ENCODE measurements around the gene LINGO4. TPM values are rescaled to one million over a fixed set of nuclear protein-coding genes. Genes with fewer than 3 reads are reported as not detected.

LINGO4 gene
- total and polyA plus RNA-seq, 10 of the 15 experiments (the other 5 are each of a cell fraction or from before 2014, with no cell fraction given) = not detected

- peaks cover 12% of the 10 kb centered on the region for H3K79me2 ChIP-seq (ENCODE audit: control insufficient read depth, insufficient read depth, low read length)
- H3K4me1 ChIP-seq (ENCODE audit: control insufficient read depth, insufficient read depth, low read length) = no peaks in the 10 kb centered on the region
- in situ Hi-C loops (cut with MboI) = no loop called here
- SMC1A ChIA-PET (ENCODE audit: uncharacterized antibody, unreplicated experiment) = interaction anchor here (0.7 to 1.7 kb wide), 6 partner anchors 13 to 81 kb away, joined by 3 to 4 read pairs (median 3); no protein-coding TSS in a partner anchor
- CTCF ChIA-PET = interaction anchor here (0.6 to 2.1 kb wide), 10 partner anchors 9 to 239 kb away, joined by 3 to 10 read pairs (median 4); partner anchors contain the start of gene TDRKH
- FAIRE-seq (peak; percentile 44), DNase-seq (ENCODE audit: low read depth, low spot score) (peak; percentile 45), ATAC-seq (peak; percentile 100)
- no peaks in the 10 kb centered on the region for H4K20me1 ChIP-seq (ENCODE audit: control insufficient read depth, insufficient read depth)
- H3K27me3 ChIP-seq (replicated peaks in 1 of 2; ENCODE audit: control insufficient read depth in 2 of 2, insufficient read depth in 2 of 2, low read length in 1 of 2) = no peaks in the 10 kb centered on the region
- no TSS peak for BruUV-seq (replicated peaks)
- peak within 1 kb of the TSS; percentile 99 for H2AFZ ChIP-seq (ENCODE audit: control insufficient read depth, low read depth, low read length)
- H3K4me2 ChIP-seq (ENCODE audit: control insufficient read depth, insufficient read depth) = peak within 1 kb of the TSS; percentile 95
- peak within 1 kb of the TSS; percentile 84 for H3K27ac ChIP-seq (ENCODE audit: control insufficient read depth, insufficient read depth)
- H3K4me3 ChIP-seq = peak within 1 kb of the TSS; percentile 82
- intact Hi-C loops (cut with micrococcal nuclease; ENCODE audit: unreplicated experiment) = no loop called here
- H3K9me3 ChIP-seq (replicated peaks; ENCODE audit: control insufficient read depth, insufficient read depth, low read length) = no peaks in the 10 kb centered on the region
- 1% methylated on average over 61 of the region's 68 CpGs for WGBS (ENCODE audit: insufficient coverage, insufficient replicate concordance, low lambda C conversion rate, missing lambda C conversion rate)
- POLR2A ChIA-PET = interaction anchor here (0.6 to 1.2 kb wide), 3 partner anchors 13 to 67 kb away, joined by 3 to 4 read pairs (median 3); no protein-coding TSS in a partner anchor
- RAD21 ChIA-PET (ENCODE audit: unreplicated experiment) = interaction anchor here (0.7 to 1.7 kb wide), 9 partner anchors 26 to 319 kb away, joined by 3 to 5 read pairs (median 4); no protein-coding TSS in a partner anchor
- H3K9ac ChIP-seq (ENCODE audit: control insufficient read depth, insufficient read depth, low read length) = peak within 1 kb of the TSS; percentile 92
- H3K36me3 ChIP-seq (ENCODE audit: control insufficient read depth in 2 of 2, insufficient read depth in 2 of 2, low read length in 1 of 2) = peaks cover 3 to 19% of the 10 kb centered on the region in 2 experiments; a peak in 3 of 4 replicates
- TF ChIP-seq FOXM1 (IDR thresholded peaks at IDR 0.05; ENCODE audit: low read depth, low read length) = no peak
- peak; percentile 68 for TF ChIP-seq KLF5 (IDR thresholded peaks at IDR 0.05; ENCODE audit: partially characterized antibody)
- TF ChIP-seq BACH1 (IDR thresholded peaks at IDR 0.05; ENCODE audit: borderline replicate concordance) = 0 out of 2 replicates have a peak, but pooled peaks have one; percentile 24
- peak; percentile 85 for TF ChIP-seq POLR2AphosphoS5 (IDR thresholded peaks at IDR 0.05; ENCODE audit: low read length)
- TF ChIP-seq DPF2 (IDR thresholded peaks at IDR 0.05) = 0 out of 2 replicates have a peak, but pooled peaks have one; percentile 51
- TF ChIP-seq ZNF217 (IDR thresholded peaks at IDR 0.05) = no peak
- TF ChIP-seq RAD51 (IDR thresholded peaks at IDR 0.05) = 0 out of 2 replicates have a peak, but pooled peaks have one; percentile 14
- TF ChIP-seq LARP7 (IDR thresholded peaks at IDR 0.05) = 0 out of 2 replicates have a peak, but pooled peaks have one; percentile 21
- TF ChIP-seq CEBPB (IDR thresholded peaks at IDR 0.05; ENCODE audit: borderline replicate concordance in 1 of 2, low read depth in 2 of 2, low read length in 2 of 2) = no peak
- TF ChIP-seq SIN3A (IDR thresholded peaks at IDR 0.05; ENCODE audit: low read depth, low read length) = peak; percentile 45; the same call in 1 of the 2 replicates
- no peak for TF ChIP-seq ZNF384 (IDR thresholded peaks at IDR 0.05; ENCODE audit: borderline replicate concordance, low read depth, low read length)
- peak; percentile 12 for TF ChIP-seq MEF2B (IDR thresholded peaks at IDR 0.05; ENCODE audit: partially characterized antibody, poor library complexity, severe bottlenecking)
- TF ChIP-seq GATAD2B (conservative IDR thresholded peaks at IDR 0.05; ENCODE audit: low read depth) = peak; percentile 48; the same call in 1 of the 2 replicates
- TF ChIP-seq ZNF687 (IDR thresholded peaks at IDR 0.05) = 0 out of 2 replicates have a peak, but pooled peaks have one; percentile 35
- TF ChIP-seq RAD21 (IDR thresholded peaks at IDR 0.05; ENCODE audit: insufficient read depth, low read depth, low read length) = no peak
- 0 out of 2 replicates have a peak, but pooled peaks have one; percentile 6 for TF ChIP-seq SMC3 (IDR thresholded peaks at IDR 0.05; ENCODE audit: borderline replicate concordance, low read length)
- TF ChIP-seq EP300 (IDR thresholded peaks at IDR 0.05; ENCODE audit: borderline replicate concordance in 1 of 2, control insufficient read depth in 1 of 2, low read depth in 2 of 2, low read length in 2 of 2) = no peak
- 0 out of 2 replicates have a peak, but pooled peaks have one; percentile 30 for TF ChIP-seq FOXK2 (IDR thresholded peaks at IDR 0.05)
Observed at GRCh38 chr1:151762941-151763921, 42.0 kb downstream of the LINGO4 start, which contains the start of gene MRPL9. Gene MRPL9 (minus strand): TSS chr1:151763496. CDS start chr1:151763479, 17 bp downstream.

All from GM12878 (cell line).